Prostate gland (tissue), 2 donors: ENCODE results near the gene MYO1D. TPM values are rescaled to one million over a fixed set of nuclear protein-coding genes. Genes with fewer than 3 reads are reported as not detected.

Experiments
- DNase-seq: peaks from one replicate; pipeline ENCODE4 v3.0.0-alpha.2; 2019; ENCODE audit warnings: low spot score
- H3K27ac ChIP-seq, 2 donors: fragments of 200-600 bp; sonication (generic); 2 replicates each; pipeline ENCODE4 v1.5.1; 2017 to 2019
- H3K27me3 ChIP-seq: fragments of 200-600 bp; sonication (generic); replicated peaks from 2 replicates; pipeline ENCODE4 v1.5.1; 2019; ENCODE audit not compliant: insufficient read depth
- H3K36me3 ChIP-seq, 2 donors: fragments of 200-600 bp; sonication (generic); 1 replicate in 1 of 2; 2 replicates in 1 of 2; pipeline versions ENCODE4 v1.5.1 to v1.8.1; 2017 to 2019
- H3K4me1 ChIP-seq: fragments of 200-600 bp; sonication (generic); replicated peaks from 2 replicates; pipeline ENCODE4 v1.5.1; 2019
- H3K4me3 ChIP-seq, 2 donors: fragments of 200-600 bp; sonication (generic); 2 replicates each; pipeline ENCODE4 v1.5.1; 2017 to 2019
- H3K9me3 ChIP-seq: fragments of 200-600 bp; sonication (generic); 2 replicates; pipeline ENCODE4 v1.5.1; 2017
- POLR2A ChIP-seq: fragments of 450-650 bp; IDR thresholded peaks from one replicate; pipeline ENCODE4 v1.6.1; 2016; ENCODE audit warnings: antibody characterized with exemption, mild to moderate bottlenecking
- POLR2AphosphoS5 ChIP-seq: sonication (generic); formaldehyde crosslinking; IDR thresholded peaks from one replicate; pipeline ENCODE4 v1.6.1; 2017; ENCODE audit warnings: antibody characterized with exemption
- WGBS: methylation state at CpG from one replicate; pipeline ENCODE4 v1.1.5; 2018; 5-methylcytosine and 5-hydroxymethylcytosine counted together
- intact Hi-C: fragments of 100-400 bp; cut with DNase I; formaldehyde crosslinking; loops from one replicate; pipeline ENCODE4 v1.14.2; 2022
- total RNA-seq, 2 donors: library from RNA; depleted of rRNA; stranded (reverse); fragments of >200 nt; gene quantifications; one replicate each; pipeline ENCODE4 v1.1.0, GENCODE V29; 2016
- TF ChIP-seq, protein P1 (sequence below), 4 experiments: fragments of 200-600 bp in 2 of 4; fragments of 450-650 bp in 2 of 4; sonication (generic) in 2 of 4; IDR thresholded peaks; 1 replicate in 3 of 4; 2 replicates in 1 of 4; pipeline ENCODE4 v1.5.1; 2016 to 2019; ENCODE audit warnings: antibody characterized with exemption in 4 of 4, mild to moderate bottlenecking in 2 of 4, moderate library complexity in 2 of 4

The MYO1D gene
- total RNA-seq, 2 donors from 2014 or later = 44.2 to 45.2 TPM

DNA sequence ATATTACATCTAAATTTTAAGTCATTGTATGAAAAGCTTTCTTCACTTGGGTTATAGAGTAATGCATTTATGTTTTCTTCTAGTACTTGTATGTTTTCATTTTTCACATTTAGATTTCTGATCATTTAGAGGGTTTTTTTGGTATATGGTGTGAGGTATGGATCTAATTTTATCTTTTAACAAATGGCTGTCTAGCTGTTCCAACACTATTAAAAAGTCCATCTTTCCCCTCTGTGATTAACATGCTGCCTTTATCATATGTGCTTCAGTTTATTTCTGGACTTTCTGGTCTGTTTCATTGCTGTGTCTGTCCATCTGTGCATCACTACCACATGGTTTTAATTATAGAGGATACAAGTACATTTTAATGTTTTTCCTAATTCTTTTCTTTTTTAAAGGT lies 163.8 kb downstream of the MYO1D start:
- H3K4me3 ChIP-seq = no peak overlapping the region
- TF ChIP-seq POLR2AphosphoS5 (no peak), POLR2A (no peak)
- TF ChIP-seq, protein P1, sequence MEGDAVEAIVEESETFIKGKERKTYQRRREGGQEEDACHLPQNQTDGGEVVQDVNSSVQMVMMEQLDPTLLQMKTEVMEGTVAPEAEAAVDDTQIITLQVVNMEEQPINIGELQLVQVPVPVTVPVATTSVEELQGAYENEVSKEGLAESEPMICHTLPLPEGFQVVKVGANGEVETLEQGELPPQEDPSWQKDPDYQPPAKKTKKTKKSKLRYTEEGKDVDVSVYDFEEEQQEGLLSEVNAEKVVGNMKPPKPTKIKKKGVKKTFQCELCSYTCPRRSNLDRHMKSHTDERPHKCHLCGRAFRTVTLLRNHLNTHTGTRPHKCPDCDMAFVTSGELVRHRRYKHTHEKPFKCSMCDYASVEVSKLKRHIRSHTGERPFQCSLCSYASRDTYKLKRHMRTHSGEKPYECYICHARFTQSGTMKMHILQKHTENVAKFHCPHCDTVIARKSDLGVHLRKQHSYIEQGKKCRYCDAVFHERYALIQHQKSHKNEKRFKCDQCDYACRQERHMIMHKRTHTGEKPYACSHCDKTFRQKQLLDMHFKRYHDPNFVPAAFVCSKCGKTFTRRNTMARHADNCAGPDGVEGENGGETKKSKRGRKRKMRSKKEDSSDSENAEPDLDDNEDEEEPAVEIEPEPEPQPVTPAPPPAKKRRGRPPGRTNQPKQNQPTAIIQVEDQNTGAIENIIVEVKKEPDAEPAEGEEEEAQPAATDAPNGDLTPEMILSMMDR (IDR thresholded peaks at IDR 0.05) = no peak
- H3K27me3 ChIP-seq = no peaks in the 10 kb centered on the region
- no peak overlapping the region for H3K27ac ChIP-seq
- H3K9me3 ChIP-seq = no peaks in the 10 kb centered on the region
- no peak for DNase-seq
- intact Hi-C loops = no loop called here
- H3K36me3 ChIP-seq = no peaks in the 10 kb centered on the region
- H3K4me1 ChIP-seq = no peaks in the 10 kb centered on the region

DNA sequence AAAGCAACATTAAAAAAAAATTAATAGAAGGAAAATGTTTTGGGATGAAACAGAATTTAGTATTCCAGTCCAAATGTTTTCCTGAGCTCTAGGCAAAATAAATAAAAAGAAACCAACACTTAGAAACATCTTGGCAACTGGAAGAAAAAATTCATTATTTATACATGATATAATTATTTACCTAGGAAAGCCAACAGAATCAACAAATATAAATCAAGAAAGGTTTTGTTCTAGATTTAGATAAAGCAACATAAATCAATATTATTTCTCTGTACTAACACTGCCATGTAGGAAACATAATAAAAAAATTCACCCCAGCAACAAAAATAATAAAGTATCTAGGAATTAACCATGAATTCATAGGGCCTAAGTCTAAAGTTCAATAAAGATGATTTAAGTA lies 167.4 kb downstream of the MYO1D start:
- Histone ChIP-seq H3K9me3 (no peaks in the 10 kb centered on the region), H3K36me3 (no peaks in the 10 kb centered on the region), H3K27me3 (no peaks in the 10 kb centered on the region), H3K27ac (no peak overlapping the region), H3K4me3 (no peak overlapping the region), H3K4me1 (no peaks in the 10 kb centered on the region)
- no peak for DNase-seq
- intact Hi-C loops = no loop called here
- no peak for TF ChIP-seq POLR2A
- TF ChIP-seq POLR2AphosphoS5 = no peak
- TF ChIP-seq, protein P1 (IDR thresholded peaks at IDR 0.05) = no peak

DNA sequence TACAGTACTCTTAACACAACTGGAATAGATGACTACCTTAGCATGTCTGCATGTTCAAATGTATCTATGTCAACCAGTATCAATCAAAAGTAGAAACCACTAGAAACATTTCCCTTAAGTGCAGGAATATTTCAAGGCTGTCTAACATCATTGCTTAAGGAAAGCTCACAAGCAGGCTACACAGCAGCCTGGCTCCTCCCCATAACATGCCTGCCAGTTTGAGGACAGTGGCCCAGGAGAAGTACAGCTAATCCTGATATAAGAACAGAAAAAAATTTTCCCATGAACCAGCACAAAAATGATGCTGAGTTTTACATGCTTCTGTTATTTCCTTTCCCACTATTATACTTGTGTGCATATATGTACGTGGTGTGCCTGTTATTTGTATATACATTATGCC lies 175.1 kb downstream of the MYO1D start:
- no peak for DNase-seq
- Histone ChIP-seq H3K4me1 (peaks cover 2% of the 10 kb centered on the region), H3K9me3 (no peaks in the 10 kb centered on the region), H3K36me3 (no peaks in the 10 kb centered on the region), H3K27me3 (no peaks in the 10 kb centered on the region), H3K4me3 (no peak overlapping the region), H3K27ac (no peak overlapping the region)
- TF ChIP-seq POLR2A (no peak), POLR2AphosphoS5 (no peak)
- TF ChIP-seq, protein P1 (IDR thresholded peaks at IDR 0.05) = no peak
- 77% methylated on average over 1 of the region's 1 CpG for WGBS
- intact Hi-C loops = no loop called here

DNA sequence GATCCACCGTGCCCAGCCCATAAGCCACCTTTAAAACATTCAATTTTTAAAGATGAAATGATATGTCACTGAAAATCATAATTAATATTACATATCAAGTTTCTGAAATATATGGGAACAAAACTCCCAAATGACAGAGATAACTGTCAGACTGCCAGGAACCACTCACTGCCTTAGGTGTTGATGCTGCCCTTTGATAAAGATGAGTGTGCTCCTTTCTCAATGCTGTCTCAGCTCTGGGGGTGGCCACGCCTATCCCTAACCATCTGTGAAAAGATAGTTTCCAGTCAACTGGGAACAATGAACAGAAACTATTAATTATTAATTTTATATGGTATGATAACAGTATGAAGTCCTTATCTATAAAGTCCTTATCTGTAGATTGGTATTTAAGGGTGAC lies 177.7 kb downstream of the MYO1D start:
- WGBS = 88% methylated on average over 2 of the region's 2 CpGs
- H3K27me3 ChIP-seq = no peaks in the 10 kb centered on the region
- no peaks in the 10 kb centered on the region for H3K36me3 ChIP-seq
- H3K4me1 ChIP-seq = peaks cover 3% of the 10 kb centered on the region
- TF ChIP-seq, protein P1 (IDR thresholded peaks at IDR 0.05) = no peak
- no peak for TF ChIP-seq POLR2AphosphoS5
- TF ChIP-seq POLR2A = no peak
- no peak for DNase-seq
- intact Hi-C loops = no loop called here
- H3K9me3 ChIP-seq = no peaks in the 10 kb centered on the region
- H3K27ac ChIP-seq = no peak overlapping the region
- H3K4me3 ChIP-seq = no peak overlapping the region

DNA sequence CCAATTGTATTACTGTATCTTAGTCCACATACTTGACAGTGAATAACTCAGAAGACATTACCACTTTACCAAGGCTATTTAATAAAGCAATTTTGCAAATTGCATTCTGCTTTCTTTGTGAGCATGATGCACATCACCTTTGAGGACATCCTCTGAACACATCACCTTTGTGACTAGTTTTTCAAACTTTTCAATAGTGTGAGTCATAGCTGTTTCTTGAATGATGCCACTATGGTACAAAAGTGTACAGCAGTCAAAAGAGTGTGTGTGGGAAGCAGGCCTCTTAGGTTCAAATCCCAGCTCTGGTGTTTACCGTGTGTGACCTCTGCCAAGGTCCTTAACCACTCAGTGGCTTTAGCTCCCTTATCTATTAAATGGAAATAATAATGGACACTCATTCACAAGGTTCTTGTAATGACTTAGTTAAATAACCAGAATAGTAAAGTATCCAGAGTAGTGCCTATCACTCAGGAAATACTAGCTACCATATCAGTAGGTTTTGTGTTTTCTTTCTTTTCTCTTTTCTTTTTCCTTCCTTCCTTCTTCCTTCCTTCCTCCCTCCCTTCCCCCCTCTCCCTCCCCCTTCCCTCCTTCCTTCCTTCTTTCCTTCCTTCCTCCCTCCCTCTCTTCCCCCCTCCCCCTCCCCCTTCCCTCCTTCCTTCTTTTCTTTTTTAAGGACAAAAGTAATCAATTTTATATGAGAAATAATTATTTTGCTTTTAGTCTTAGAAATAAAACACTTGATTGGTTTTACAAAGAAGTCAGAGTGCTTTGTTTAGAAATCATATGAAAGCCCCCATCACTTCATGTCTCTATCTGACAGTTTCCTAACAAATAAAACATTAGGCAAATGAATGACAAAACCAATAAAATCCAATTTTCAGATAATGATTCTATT lies 178.9 kb downstream of the MYO1D start:
- H3K4me1 ChIP-seq = peaks cover 3% of the 10 kb centered on the region
- 93% methylated on average over 1 of the region's 1 CpG for WGBS
- intact Hi-C loops = no loop called here

More for the DNA sequence above, 178.9 kb downstream of the MYO1D start:
- H3K27ac ChIP-seq = no peak overlapping the region
- TF ChIP-seq POLR2A = no peak
- TF ChIP-seq, protein P1 (IDR thresholded peaks at IDR 0.05) = no peak
- no peaks in the 10 kb centered on the region for H3K27me3 ChIP-seq
- H3K36me3 ChIP-seq = no peaks in the 10 kb centered on the region
- H3K9me3 ChIP-seq = no peaks in the 10 kb centered on the region
- no peak for DNase-seq
- H3K4me3 ChIP-seq = no peak overlapping the region
